IMR-90 (cell line): ENCODE measurements around the gene GXYLT1. TPM values are rescaled to one million over a fixed set of nuclear protein-coding genes. Genes with fewer than 3 reads are reported as not detected.

Experiments
- ATAC-seq: fragments of 200-7000 bp; cut with Tn5 transposase; 2 replicates; pipeline ENCODE4 v1.9.1; 2020; ENCODE audit warnings: low read depth, mild to moderate bottlenecking, moderate library complexity
- BruUV-seq: library from RNA; stranded (reverse); fragments of 400-500 nt; replicated peaks from 2 replicates; lab custom pipeline; 2021; lab: Mats Ljungman, UMichigan
- CTCF ChIA-PET: fragments of 300-600 bp; formaldehyde crosslinking; extraction: SDS; loops from one replicate; lab custom pipeline; 2021; ENCODE audit warnings: antibody characterized with exemption; lab: Yijun Ruan, JAX
- POLR2A ChIA-PET: fragments of 300-600 bp; sonication (Branson Sonifier 250); formaldehyde crosslinking; loops from one replicate; lab custom pipeline; 2022; ENCODE audit warnings: antibody characterized with exemption; ENCODE audit not compliant: unreplicated experiment; lab: Charles Lee
- DNase-seq: peaks from one replicate; pipeline ENCODE4 v3.0.0; 2013
- H2AFZ ChIP-seq: replicated peaks from 2 replicates; pipeline ENCODE3; 2013; ENCODE audit warnings: low read length, mild to moderate bottlenecking; ENCODE audit not compliant: poor library complexity
- H2AK5ac ChIP-seq: 2 replicates; pipeline ENCODE4 v1.6.1; 2013; ENCODE audit warnings: low read depth, low read length, inconsistent platforms
- H2AK9ac ChIP-seq: replicated peaks from 2 replicates; pipeline ENCODE3; 2013; ENCODE audit warnings: mild to moderate bottlenecking, low read depth, low read length, moderate library complexity; ENCODE audit not compliant: poor library complexity
- H2BK120ac ChIP-seq: 2 replicates; pipeline ENCODE4 v1.6.1; 2013; ENCODE audit warnings: low read depth, low read length, inconsistent platforms
- H2BK15ac ChIP-seq: 3 replicates; pipeline ENCODE4 v1.6.1; 2013; ENCODE audit warnings: low read depth, low read length, inconsistent platforms
- H2BK20ac ChIP-seq: 2 replicates; pipeline ENCODE4 v1.6.1; 2013; ENCODE audit warnings: low read depth, mild to moderate bottlenecking, inconsistent platforms, low read length, moderate library complexity
- H2BK5ac ChIP-seq: 2 replicates; pipeline ENCODE4 v1.6.1; 2013; ENCODE audit warnings: mild to moderate bottlenecking, low read depth, low read length, inconsistent platforms; ENCODE audit not compliant: poor library complexity, severe bottlenecking
- H3K14ac ChIP-seq: replicated peaks from 2 replicates; pipeline ENCODE4 v1.6.1; 2013; ENCODE audit warnings: low read depth, low read length, inconsistent platforms
- H3K18ac ChIP-seq: 2 replicates; pipeline ENCODE4 v1.6.1; 2013; ENCODE audit warnings: low read depth, low read length, control low read depth
- H3K23ac ChIP-seq: 2 replicates; pipeline ENCODE4 v1.6.1; 2013; ENCODE audit warnings: low read depth, low read length, inconsistent platforms
- H3K27ac ChIP-seq: 2 replicates; pipeline ENCODE4 v1.5.1; 2013; ENCODE audit warnings: mild to moderate bottlenecking, control low read depth, low read length; ENCODE audit not compliant: insufficient read depth
- H3K27me3 ChIP-seq: 2 replicates; pipeline ENCODE4 v1.6.1; 2013; ENCODE audit warnings: low read length; ENCODE audit not compliant: control insufficient read depth, insufficient read depth
- H3K36me3 ChIP-seq: 2 replicates; pipeline ENCODE4 v1.6.1; 2013; ENCODE audit warnings: low read length, mixed read lengths; ENCODE audit not compliant: control insufficient read depth, insufficient read depth
- H3K4ac ChIP-seq: 2 replicates; pipeline ENCODE4 v1.6.1; 2013; ENCODE audit warnings: low read depth, low read length, inconsistent platforms
- H3K4me1 ChIP-seq: 2 replicates; pipeline ENCODE4 v1.6.1; 2013; ENCODE audit warnings: low read length, mixed read lengths; ENCODE audit not compliant: control insufficient read depth, insufficient read depth
- H3K4me2 ChIP-seq: 2 replicates; pipeline ENCODE4 v1.6.1; 2013; ENCODE audit warnings: low read depth, mild to moderate bottlenecking, control low read depth, low read length, moderate library complexity
- H3K4me3 ChIP-seq: 2 replicates; pipeline ENCODE4 v1.5.1; 2013; ENCODE audit warnings: low read depth, mild to moderate bottlenecking, control low read depth, low read length, moderate library complexity; ENCODE audit not compliant: insufficient read depth
- H3K56ac ChIP-seq: 2 replicates; pipeline ENCODE4 v1.6.1; 2013; ENCODE audit warnings: low read length, inconsistent platforms; ENCODE audit not compliant: insufficient read depth; ENCODE audit errors: extremely low read depth
- H3K79me1 ChIP-seq, 2 experiments: 2 replicates each; pipeline ENCODE4 v1.6.1; 2013; ENCODE audit warnings: low read length in 2 of 2, inconsistent platforms in 1 of 2, low read depth in 1 of 2
- H3K9ac ChIP-seq: 2 replicates; pipeline ENCODE4 v1.6.1; 2013; ENCODE audit warnings: low read depth, low read length, control low read depth
- H3K9me1 ChIP-seq: 2 replicates; pipeline ENCODE4 v1.6.1; 2013; ENCODE audit warnings: low read length, inconsistent platforms; ENCODE audit not compliant: insufficient read depth
- H3K9me3 ChIP-seq: 2 replicates; pipeline ENCODE4 v1.6.1; 2013; ENCODE audit warnings: low read length; ENCODE audit not compliant: control insufficient read depth, insufficient read depth
- H4K20me1 ChIP-seq: 2 replicates; pipeline ENCODE4 v1.6.1; 2013; ENCODE audit warnings: low read length, inconsistent platforms; ENCODE audit not compliant: insufficient read depth
- H4K5ac ChIP-seq: 2 replicates; pipeline ENCODE4 v1.6.1; 2013; ENCODE audit warnings: mild to moderate bottlenecking, low read depth, low read length, control low read depth
- H4K8ac ChIP-seq, 2 experiments: 2 replicates each; pipeline ENCODE4 v1.6.1; 2013; ENCODE audit warnings: low read depth in 2 of 2, low read length in 2 of 2, control low read depth in 1 of 2, inconsistent platforms in 1 of 2
- H4K91ac ChIP-seq: 2 replicates; pipeline ENCODE4 v1.6.1; 2013; ENCODE audit warnings: low read depth, low read length, inconsistent platforms; ENCODE audit not compliant: insufficient read depth
- CEBPB ChIP-seq: IDR thresholded peaks from 2 replicates; pipeline ENCODE4 v1.6.1; 2012; ENCODE audit warnings: low read depth, low read length, improper control_type of control experiment
- CTCF ChIP-seq: conservative IDR thresholded peaks from 2 replicates; pipeline ENCODE4 v1.5.1; 2012; ENCODE audit warnings: mild to moderate bottlenecking, low read depth, low read length, improper control_type of control experiment
- NFE2L2 ChIP-seq: fragments of 150-350 bp; IDR thresholded peaks from 2 replicates; pipeline ENCODE4 v1.6.1; 2016; ENCODE audit warnings: low read depth, mild to moderate bottlenecking, low read length
- POLR2A ChIP-seq: IDR thresholded peaks from 2 replicates; pipeline ENCODE4 v1.6.1; 2012; ENCODE audit warnings: mild to moderate bottlenecking, low read depth, low read length
- RAD21 ChIP-seq: IDR thresholded peaks from 2 replicates; pipeline ENCODE4 v1.6.1; 2012; ENCODE audit warnings: low read length, improper control_type of control experiment
- RFX5 ChIP-seq: IDR thresholded peaks from 2 replicates; pipeline ENCODE4 v1.8.0; 2012; ENCODE audit warnings: low read depth, mild to moderate bottlenecking, low read length, moderate library complexity
- USF2 ChIP-seq: fragments of 150-350 bp; IDR thresholded peaks from 2 replicates; pipeline ENCODE4 v1.6.1; 2017; ENCODE audit warnings: mild to moderate bottlenecking, antibody characterized with exemption, low read length, low read depth
- WGBS, 2 experiments: methylation state at CpG; one replicate each; pipeline versions ENCODE4 v1.1.5 to v1.1.7; 2013; ENCODE audit warnings: missing lambda C conversion rate in 2 of 2; ENCODE audit not compliant: insufficient read length in 1 of 2; ENCODE audit errors: extremely low coverage in 2 of 2; 5-methylcytosine and 5-hydroxymethylcytosine counted together
- dilution Hi-C: fragments of 300-500 bp; cut with HindIII; formaldehyde crosslinking; loops from one replicate; pipeline ENCODE4 v1.14.3; 2018; ENCODE audit warnings: low sequenced_read_pairs; ENCODE audit not compliant: unreplicated experiment
- in situ Hi-C: fragments of 300-500 bp; cut with MboI; formaldehyde crosslinking; loops from 3 replicates; pipeline ENCODE4 v1.14.3; 2019; ENCODE audit warnings: low sequenced_read_pairs, inconsistent platforms, mixed read lengths
- intact Hi-C: fragments of 100-400 bp; cut with micrococcal nuclease; formaldehyde crosslinking; loops from 2 replicates; pipeline ENCODE4 v1.10.0; 2022
- polyA plus RNA-seq, 3 experiments: library from polyadenylated mRNA; depleted of rRNA; stranded (reverse); fragments of >200 nt; gene quantifications; 2 replicates each; pipeline ENCODE4 v1.2.3, GENCODE V29; 2012; ENCODE audit warnings: low replicate concordance in 1 of 3
- total RNA-seq: library from RNA; depleted of rRNA; stranded (reverse); fragments of >200 nt; gene quantifications from 2 replicates; pipeline ENCODE4 v1.2.3, GENCODE V29; 2012

Gene GXYLT1
- total and polyA plus RNA-seq, 2 of the 4 experiments (the other 2 are of a cell fraction) = 8.5 to 8.6 TPM

GRCh38 chr12:42180990-42181596 is 36.4 kb upstream of the GXYLT1 start:
- intact Hi-C loops = no loop called here
- H3K36me3 ChIP-seq = 0 out of 2 replicates have a peak, but pooled peaks cover 2% of the 10 kb centered on the region
- no peak overlapping the region for H4K5ac ChIP-seq
- no peak overlapping the region for H3K23ac ChIP-seq
- H4K8ac ChIP-seq = no peak overlapping the region
- H2AK9ac ChIP-seq = no peak overlapping the region
- in situ Hi-C loops = no loop called here
- no peaks in the 10 kb centered on the region for H3K4me1 ChIP-seq
- ChIA-PET POLR2A (no interaction called here), CTCF (no interaction called here)
- ATAC-seq (peak; percentile 35; the same call in 1 of the 2 replicates), DNase-seq (peak; percentile 22)
- no TSS peak for BruUV-seq
- H3K18ac ChIP-seq = no peak overlapping the region
- H3K4me2 ChIP-seq = no peak overlapping the region
- H2BK20ac ChIP-seq = no peak overlapping the region
- no peaks in the 10 kb centered on the region for H3K9me3 ChIP-seq
- dilution Hi-C loops = no loop called here
- no peak overlapping the region for H2BK15ac ChIP-seq
- peaks cover 6 to 26% of the 10 kb centered on the region in 2 experiments; a peak in 3 of 4 replicates for H3K79me1 ChIP-seq
- no peak overlapping the region for H4K91ac ChIP-seq
- no peak overlapping the region for H2BK120ac ChIP-seq
- H2BK5ac ChIP-seq = no peak overlapping the region
- H3K4ac ChIP-seq = no peak overlapping the region
- no peaks in the 10 kb centered on the region for H3K27me3 ChIP-seq
- no peak overlapping the region for H2AK5ac ChIP-seq
- no peak overlapping the region for H3K14ac ChIP-seq
- no peak overlapping the region for H2AFZ ChIP-seq
- no peak overlapping the region for H3K4me3 ChIP-seq
- H3K27ac ChIP-seq = no peak overlapping the region
- no peaks in the 10 kb centered on the region for H4K20me1 ChIP-seq
- TF ChIP-seq POLR2A = no peak
- no peak for TF ChIP-seq RFX5
- no peak for TF ChIP-seq RAD21
- no peak for TF ChIP-seq CTCF
- no peak for TF ChIP-seq NFE2L2
- peak; percentile 88 for TF ChIP-seq CEBPB
- TF ChIP-seq USF2 = no peak
- 0 out of 2 replicates have a peak, but pooled peaks cover 2% of the 10 kb centered on the region for H3K9me1 ChIP-seq
- WGBS, 2 experiments = no CpG with 5 or more reads among the region's 2 CpGs
- H3K56ac ChIP-seq = no peak overlapping the region
- H3K9ac ChIP-seq = no peak overlapping the region
